Fibroblast of pulmonary artery (primary cell): ENCODE measurements around the gene TAF4.

Experiments
- DNase-seq: peaks from one replicate; pipeline ENCODE4 v3.0.0-alpha.2; 2010; ENCODE audit warnings: low read depth
- H3K4me3 ChIP-seq: replicated peaks from 2 replicates; pipeline ENCODE4 v1.5.1; 2011; ENCODE audit warnings: low read depth, mild to moderate bottlenecking, control low read depth, low read length, moderate library complexity
- CTCF ChIP-seq: IDR thresholded peaks from 2 replicates; pipeline ENCODE4 v1.5.1; 2011; ENCODE audit warnings: mild to moderate bottlenecking, control low read depth, low read length, inconsistent platforms; ENCODE audit errors: missing control alignments

TAF4 gene

GRCh38 chr20:62026564-62026856, 39.2 kb downstream of the TAF4 start:
- no peak overlapping the region for H3K4me3 ChIP-seq
- TF ChIP-seq CTCF = no peak
- no peak for DNase-seq

DNA sequence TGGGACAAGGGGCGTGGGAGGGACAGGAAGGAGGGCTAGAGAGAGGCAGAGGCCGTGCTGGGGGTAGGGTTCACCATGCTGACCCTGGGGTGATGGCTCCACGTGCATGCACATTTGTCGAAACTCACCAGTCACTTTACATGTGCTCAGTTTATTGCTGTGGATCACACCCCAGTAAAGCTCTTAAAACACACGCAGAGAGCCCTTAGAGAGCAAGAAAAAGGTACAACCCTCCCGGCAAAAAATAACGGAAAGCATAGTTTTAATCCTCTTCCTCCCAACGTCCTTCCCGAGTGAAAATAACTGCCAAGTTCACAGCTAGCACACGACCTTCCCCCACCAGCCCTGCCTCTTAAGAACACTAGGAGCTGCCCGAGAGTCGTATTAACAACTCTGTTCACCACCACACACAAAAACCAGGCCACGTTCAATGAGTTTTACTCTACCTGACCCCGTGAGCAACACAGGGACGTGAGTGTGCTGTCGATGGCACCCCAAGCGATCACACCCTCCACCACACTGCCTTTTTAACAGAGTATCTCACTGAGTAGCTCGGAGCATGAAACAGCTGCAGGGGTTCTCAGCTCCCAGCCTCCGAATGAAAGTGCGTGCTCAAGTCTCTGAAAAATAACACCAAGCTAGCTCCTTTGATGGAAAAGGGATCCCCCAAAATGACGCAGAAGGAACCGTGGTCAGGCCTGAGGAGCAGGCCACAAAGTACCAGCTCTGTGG, 39.7 kb downstream of the TAF4 start:
- peak; percentile 93 for TF ChIP-seq CTCF
- H3K4me3 ChIP-seq = no peak overlapping the region
- DNase-seq = peak; percentile 82

GRCh38 chr20:62025394-62025793, 40.3 kb downstream of the TAF4 start:
- DNase-seq = peak; percentile 8
- no peak overlapping the region for H3K4me3 ChIP-seq
- TF ChIP-seq CTCF = no peak

- TF ChIP-seq CTCF = no peak
- H3K4me3 ChIP-seq = no peak overlapping the region
- DNase-seq = no peak
Observed at GRCh38 chr20:62023935-62024334, 41.7 kb downstream of the TAF4 start.

DNA sequence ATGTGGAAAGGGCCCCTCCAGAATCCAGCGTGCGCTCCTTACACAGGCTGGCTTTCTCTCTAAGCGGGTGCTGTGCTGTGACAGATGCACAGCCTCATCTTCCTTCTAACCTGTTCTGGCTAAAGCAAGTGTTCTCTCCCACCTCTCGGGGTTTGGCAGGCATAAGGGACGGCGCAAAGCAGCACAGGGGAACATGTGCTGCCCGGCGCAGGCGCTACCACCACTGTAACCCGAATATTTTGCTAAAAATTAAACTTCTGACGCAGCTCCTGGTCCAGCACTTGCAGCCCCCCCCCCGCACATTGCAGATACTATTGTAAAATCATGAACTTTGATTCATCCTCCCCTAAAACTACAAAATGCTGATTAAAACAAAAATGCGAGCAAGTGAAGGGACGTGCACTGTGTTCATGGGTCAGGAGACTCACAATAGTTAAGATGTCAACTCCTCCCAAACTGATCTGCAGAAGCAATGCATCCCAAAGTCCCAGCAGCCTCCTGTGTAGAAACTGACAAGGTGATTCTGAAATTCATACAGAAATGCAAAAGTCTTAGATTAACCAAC, 43.0 kb downstream of the TAF4 start:
- DNase-seq = no peak
- no peak overlapping the region for H3K4me3 ChIP-seq
- no peak for TF ChIP-seq CTCF

GRCh38 chr20:62021793-62022385, 43.8 kb downstream of the TAF4 start:
- no peak for TF ChIP-seq CTCF
- no peak for DNase-seq
- no peak overlapping the region for H3K4me3 ChIP-seq
